ENCODE results near the gene SPNS2.

- no peak for TF ChIP-seq POLR2AphosphoS5 (IDR thresholded peaks at IDR 0.05; ENCODE audit: low read depth, low read length)
- no peak for TF ChIP-seq CTCF (IDR thresholded peaks at IDR 0.05)
- TF ChIP-seq RAD21 (IDR thresholded peaks at IDR 0.05; ENCODE audit: low read length), result no peak
- no peak for TF ChIP-seq FOXJ3 (CRISPR knock-in tag; IDR thresholded peaks at IDR 0.05)
- TF ChIP-seq MAX (IDR thresholded peaks at IDR 0.05; ENCODE audit: low read depth), result no peak
- TF ChIP-seq NFIC (IDR thresholded peaks at IDR 0.05; ENCODE audit: borderline replicate concordance), result no peak
- TF ChIP-seq, protein P1, sequence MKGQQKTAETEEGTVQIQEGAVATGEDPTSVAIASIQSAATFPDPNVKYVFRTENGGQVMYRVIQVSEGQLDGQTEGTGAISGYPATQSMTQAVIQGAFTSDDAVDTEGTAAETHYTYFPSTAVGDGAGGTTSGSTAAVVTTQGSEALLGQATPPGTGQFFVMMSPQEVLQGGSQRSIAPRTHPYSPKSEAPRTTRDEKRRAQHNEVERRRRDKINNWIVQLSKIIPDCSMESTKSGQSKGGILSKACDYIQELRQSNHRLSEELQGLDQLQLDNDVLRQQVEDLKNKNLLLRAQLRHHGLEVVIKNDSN (IDR thresholded peaks at IDR 0.05; ENCODE audit: borderline replicate concordance, low read depth), result no peak
- no peak for TF ChIP-seq MXI1 (IDR thresholded peaks at IDR 0.05; ENCODE audit: low read depth, low read length)
- TF ChIP-seq TAF1 (IDR thresholded peaks at IDR 0.05; ENCODE audit: borderline replicate concordance, low read depth, low read length), result no peak
- TF ChIP-seq MEF2A (IDR thresholded peaks at IDR 0.05; ENCODE audit: borderline replicate concordance, low read depth), result no peak
- TF ChIP-seq ZBTB33 (IDR thresholded peaks at IDR 0.05; ENCODE audit: borderline replicate concordance, low read depth), result no peak
- TF ChIP-seq, protein P2, sequence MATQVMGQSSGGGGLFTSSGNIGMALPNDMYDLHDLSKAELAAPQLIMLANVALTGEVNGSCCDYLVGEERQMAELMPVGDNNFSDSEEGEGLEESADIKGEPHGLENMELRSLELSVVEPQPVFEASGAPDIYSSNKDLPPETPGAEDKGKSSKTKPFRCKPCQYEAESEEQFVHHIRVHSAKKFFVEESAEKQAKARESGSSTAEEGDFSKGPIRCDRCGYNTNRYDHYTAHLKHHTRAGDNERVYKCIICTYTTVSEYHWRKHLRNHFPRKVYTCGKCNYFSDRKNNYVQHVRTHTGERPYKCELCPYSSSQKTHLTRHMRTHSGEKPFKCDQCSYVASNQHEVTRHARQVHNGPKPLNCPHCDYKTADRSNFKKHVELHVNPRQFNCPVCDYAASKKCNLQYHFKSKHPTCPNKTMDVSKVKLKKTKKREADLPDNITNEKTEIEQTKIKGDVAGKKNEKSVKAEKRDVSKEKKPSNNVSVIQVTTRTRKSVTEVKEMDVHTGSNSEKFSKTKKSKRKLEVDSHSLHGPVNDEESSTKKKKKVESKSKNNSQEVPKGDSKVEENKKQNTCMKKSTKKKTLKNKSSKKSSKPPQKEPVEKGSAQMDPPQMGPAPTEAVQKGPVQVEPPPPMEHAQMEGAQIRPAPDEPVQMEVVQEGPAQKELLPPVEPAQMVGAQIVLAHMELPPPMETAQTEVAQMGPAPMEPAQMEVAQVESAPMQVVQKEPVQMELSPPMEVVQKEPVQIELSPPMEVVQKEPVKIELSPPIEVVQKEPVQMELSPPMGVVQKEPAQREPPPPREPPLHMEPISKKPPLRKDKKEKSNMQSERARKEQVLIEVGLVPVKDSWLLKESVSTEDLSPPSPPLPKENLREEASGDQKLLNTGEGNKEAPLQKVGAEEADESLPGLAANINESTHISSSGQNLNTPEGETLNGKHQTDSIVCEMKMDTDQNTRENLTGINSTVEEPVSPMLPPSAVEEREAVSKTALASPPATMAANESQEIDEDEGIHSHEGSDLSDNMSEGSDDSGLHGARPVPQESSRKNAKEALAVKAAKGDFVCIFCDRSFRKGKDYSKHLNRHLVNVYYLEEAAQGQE (IDR thresholded peaks at IDR 0.05; ENCODE audit: low read depth, low read length), result no peak
- no peak for TF ChIP-seq EZH2phosphoT487 (IDR thresholded peaks at IDR 0.05; ENCODE audit: borderline replicate concordance, low read depth)
Measured at GRCh38 chr17:4475463-4475862, 23.2 kb upstream of the SPNS2 start.

All from SK-N-SH (cell line).